Measurements from ENCODE around the gene LYRM2. TPM values are rescaled to one million over a fixed set of nuclear protein-coding genes. Genes with fewer than 3 reads are reported as not detected.
"Not testable (repeated sequence)": the region's sequence is repeated elsewhere in the genome, so short reads cannot be mapped to it uniquely, and the experiment has no call there.

LYRM2 gene
- total RNA-seq, 1 donor from 2014 or later: 33.2 TPM

GRCh38 chr6:89655122-89655521 lies 16.6 kb upstream of the LYRM2 start:
- DNase-seq (ENCODE audit: missing footprints) (no peak), ATAC-seq (no peak)
- intact Hi-C loops (cut with DNase I): no loop called here

- DNase-seq (ENCODE audit: missing footprints): no peak
- no peak for ATAC-seq
- intact Hi-C loops (cut with DNase I): no loop called here
These were observed 12.0 kb upstream of the LYRM2 start for GRCh38 chr6:89650579-89650978.

- ATAC-seq: no peak
- DNase-seq (ENCODE audit: missing footprints): no peak
- intact Hi-C loops (cut with DNase I): no loop called here
These were observed 11.1 kb upstream of the LYRM2 start for GRCh38 chr6:89649682-89650081.

GRCh38 chr6:89644864-89645263 lies 6.3 kb upstream of the LYRM2 start:
- ATAC-seq (no peak), DNase-seq (ENCODE audit: missing footprints) (no peak)
- intact Hi-C loops (cut with DNase I): no loop called here

- ATAC-seq (peak; percentile 30), DNase-seq (ENCODE audit: missing footprints) (no peak)
- intact Hi-C loops (cut with DNase I): no loop called here
These were observed 4.9 kb upstream of the LYRM2 start for GRCh38 chr6:89643406-89643805.

GRCh38 chr6:89642956-89643355 lies 4.4 kb upstream of the LYRM2 start:
- intact Hi-C loops (cut with DNase I): no loop called here
- no peak for ATAC-seq
- no peak for DNase-seq (ENCODE audit: missing footprints)

- intact Hi-C loops (cut with DNase I); DNase-seq (ENCODE audit: missing footprints); ATAC-seq: not testable (repeated sequence)
These were observed 3.0 kb upstream of the LYRM2 start for GRCh38 chr6:89641581-89641980.

- DNase-seq (ENCODE audit: missing footprints) (no peak), ATAC-seq (no peak)
- intact Hi-C loops (cut with DNase I): no loop called here
These were observed 2.3 kb upstream of the LYRM2 start for GRCh38 chr6:89640804-89641203.

- ATAC-seq: no peak
- intact Hi-C loops (cut with DNase I): no loop called here
- DNase-seq (ENCODE audit: missing footprints): no peak
These were observed 607 bp downstream of the LYRM2 start for GRCh38 chr6:89637960-89638319.

GRCh38 chr6:89636412-89636811 lies 2.1 kb downstream of the LYRM2 start:
- intact Hi-C loops (cut with DNase I): not testable (repeated sequence)

GRCh38 chr6:89630488-89630887 lies 8.1 kb downstream of the LYRM2 start:
- intact Hi-C loops (cut with DNase I): no loop called here
- ATAC-seq (peak; percentile 86), DNase-seq (ENCODE audit: missing footprints) (peak; percentile 74)

More at GRCh38 chr6:89636412-89636811, 2.1 kb downstream of the LYRM2 start:
- ATAC-seq; DNase-seq (ENCODE audit: missing footprints): not testable (repeated sequence)

- intact Hi-C loops (cut with DNase I): no loop called here
These were observed 14.8 kb downstream of the LYRM2 start for GRCh38 chr6:89623749-89624148.

GRCh38 chr6:89619567-89619966 lies 19.0 kb downstream of the LYRM2 start:
- intact Hi-C loops (cut with DNase I): no loop called here
- ATAC-seq (no peak), DNase-seq (ENCODE audit: missing footprints) (no peak)

More at GRCh38 chr6:89623749-89624148, 14.8 kb downstream of the LYRM2 start:
- no peak for ATAC-seq
- no peak for DNase-seq (ENCODE audit: missing footprints)

- intact Hi-C loops (cut with DNase I): no loop called here
- DNase-seq (ENCODE audit: missing footprints) (no peak), ATAC-seq (no peak)
These were observed 20.5 kb downstream of the LYRM2 start for GRCh38 chr6:89618026-89618425.

GRCh38 chr6:89616531-89616930 lies 22.0 kb downstream of the LYRM2 start:
- DNase-seq (ENCODE audit: missing footprints) (no peak), ATAC-seq (no peak)
- intact Hi-C loops (cut with DNase I): no loop called here

GRCh38 chr6:89615882-89616281 lies 22.7 kb downstream of the LYRM2 start:
- DNase-seq (ENCODE audit: missing footprints) (no peak), ATAC-seq (no peak)
- intact Hi-C loops (cut with DNase I): no loop called here

GRCh38 chr6:89613790-89614189 lies 24.8 kb downstream of the LYRM2 start:
- intact Hi-C loops (cut with DNase I): no loop called here
- DNase-seq (ENCODE audit: missing footprints) (no peak), ATAC-seq (no peak)

GRCh38 chr6:89612121-89612520 lies 26.4 kb downstream of the LYRM2 start:
- ATAC-seq (no peak), DNase-seq (ENCODE audit: missing footprints) (no peak)
- intact Hi-C loops (cut with DNase I): no loop called here

GRCh38 chr6:89611666-89612065 lies 26.9 kb downstream of the LYRM2 start:
- no peak for ATAC-seq
- intact Hi-C loops (cut with DNase I): no loop called here
- DNase-seq (ENCODE audit: missing footprints): no peak

GRCh38 chr6:89610149-89610642 lies 28.4 kb downstream of the LYRM2 start:
- DNase-seq (ENCODE audit: missing footprints) (peak; percentile 91), ATAC-seq (peak; percentile 68)
- intact Hi-C loops (cut with DNase I): loop anchor here (1.0 kb wide), 1 partner anchor 177 kb away; the partner anchor contains the start of gene ANKRD6

GRCh38 chr6:89605861-89606260 lies 32.7 kb downstream of the LYRM2 start:
- intact Hi-C loops (cut with DNase I): no loop called here
- no peak for DNase-seq (ENCODE audit: missing footprints)

More at GRCh38 chr6:89605861-89606260, 32.7 kb downstream of the LYRM2 start:
- no peak for ATAC-seq

Data from Right ventricle myocardium inferior (tissue), 1 donor.